IMR-90 (cell line): ENCODE data around the gene MGRN1. TPM values are rescaled to one million over a fixed set of nuclear protein-coding genes. Genes with fewer than 3 reads are reported as not detected.
A peak's percentile ranks its signal among the peaks of the same experiment; 100 is the strongest.

Experiments
- ATAC-seq: fragments of 200-7000 bp; cut with Tn5 transposase; 2 replicates; pipeline ENCODE4 v1.9.1; 2020; ENCODE audit warnings: low read depth, mild to moderate bottlenecking, moderate library complexity
- BruUV-seq: library from RNA; stranded (reverse); fragments of 400-500 nt; replicated peaks from 2 replicates; lab custom pipeline; 2021; lab: Mats Ljungman, UMichigan
- CTCF ChIA-PET: fragments of 300-600 bp; formaldehyde crosslinking; extraction: SDS; loops from one replicate; lab custom pipeline; 2021; ENCODE audit warnings: antibody characterized with exemption; lab: Yijun Ruan, JAX
- POLR2A ChIA-PET: fragments of 300-600 bp; sonication (Branson Sonifier 250); formaldehyde crosslinking; loops from one replicate; lab custom pipeline; 2022; ENCODE audit warnings: antibody characterized with exemption; ENCODE audit not compliant: unreplicated experiment; lab: Charles Lee
- DNase-seq: peaks from one replicate; pipeline ENCODE4 v3.0.0; 2013
- H2AFZ ChIP-seq: replicated peaks from 2 replicates; pipeline ENCODE3; 2013; ENCODE audit warnings: low read length, mild to moderate bottlenecking; ENCODE audit not compliant: poor library complexity
- H2AK5ac ChIP-seq: 2 replicates; pipeline ENCODE4 v1.6.1; 2013; ENCODE audit warnings: low read depth, low read length, inconsistent platforms
- H2AK9ac ChIP-seq: replicated peaks from 2 replicates; pipeline ENCODE3; 2013; ENCODE audit warnings: mild to moderate bottlenecking, low read depth, low read length, moderate library complexity; ENCODE audit not compliant: poor library complexity
- H2BK120ac ChIP-seq: 2 replicates; pipeline ENCODE4 v1.6.1; 2013; ENCODE audit warnings: low read depth, low read length, inconsistent platforms
- H2BK15ac ChIP-seq: 3 replicates; pipeline ENCODE4 v1.6.1; 2013; ENCODE audit warnings: low read depth, low read length, inconsistent platforms
- H2BK20ac ChIP-seq: 2 replicates; pipeline ENCODE4 v1.6.1; 2013; ENCODE audit warnings: low read depth, mild to moderate bottlenecking, inconsistent platforms, low read length, moderate library complexity
- H2BK5ac ChIP-seq: 2 replicates; pipeline ENCODE4 v1.6.1; 2013; ENCODE audit warnings: mild to moderate bottlenecking, low read depth, low read length, inconsistent platforms; ENCODE audit not compliant: poor library complexity, severe bottlenecking
- H3K14ac ChIP-seq: replicated peaks from 2 replicates; pipeline ENCODE4 v1.6.1; 2013; ENCODE audit warnings: low read depth, low read length, inconsistent platforms
- H3K18ac ChIP-seq: 2 replicates; pipeline ENCODE4 v1.6.1; 2013; ENCODE audit warnings: low read depth, low read length, control low read depth
- H3K23ac ChIP-seq: 2 replicates; pipeline ENCODE4 v1.6.1; 2013; ENCODE audit warnings: low read depth, low read length, inconsistent platforms
- H3K27ac ChIP-seq: 2 replicates; pipeline ENCODE4 v1.5.1; 2013; ENCODE audit warnings: mild to moderate bottlenecking, control low read depth, low read length; ENCODE audit not compliant: insufficient read depth
- H3K27me3 ChIP-seq: 2 replicates; pipeline ENCODE4 v1.6.1; 2013; ENCODE audit warnings: low read length; ENCODE audit not compliant: control insufficient read depth, insufficient read depth
- H3K36me3 ChIP-seq: 2 replicates; pipeline ENCODE4 v1.6.1; 2013; ENCODE audit warnings: low read length, mixed read lengths; ENCODE audit not compliant: control insufficient read depth, insufficient read depth
- H3K4ac ChIP-seq: 2 replicates; pipeline ENCODE4 v1.6.1; 2013; ENCODE audit warnings: low read depth, low read length, inconsistent platforms
- H3K4me1 ChIP-seq: 2 replicates; pipeline ENCODE4 v1.6.1; 2013; ENCODE audit warnings: low read length, mixed read lengths; ENCODE audit not compliant: control insufficient read depth, insufficient read depth
- H3K4me2 ChIP-seq: 2 replicates; pipeline ENCODE4 v1.6.1; 2013; ENCODE audit warnings: low read depth, mild to moderate bottlenecking, control low read depth, low read length, moderate library complexity
- H3K4me3 ChIP-seq: 2 replicates; pipeline ENCODE4 v1.5.1; 2013; ENCODE audit warnings: low read depth, mild to moderate bottlenecking, control low read depth, low read length, moderate library complexity; ENCODE audit not compliant: insufficient read depth
- H3K56ac ChIP-seq: 2 replicates; pipeline ENCODE4 v1.6.1; 2013; ENCODE audit warnings: low read length, inconsistent platforms; ENCODE audit not compliant: insufficient read depth; ENCODE audit errors: extremely low read depth
- H3K79me1 ChIP-seq, 2 experiments: 2 replicates each; pipeline ENCODE4 v1.6.1; 2013; ENCODE audit warnings: low read length in 2 of 2, inconsistent platforms in 1 of 2, low read depth in 1 of 2
- H3K9ac ChIP-seq: 2 replicates; pipeline ENCODE4 v1.6.1; 2013; ENCODE audit warnings: low read depth, low read length, control low read depth
- H3K9me1 ChIP-seq: 2 replicates; pipeline ENCODE4 v1.6.1; 2013; ENCODE audit warnings: low read length, inconsistent platforms; ENCODE audit not compliant: insufficient read depth
- H3K9me3 ChIP-seq: 2 replicates; pipeline ENCODE4 v1.6.1; 2013; ENCODE audit warnings: low read length; ENCODE audit not compliant: control insufficient read depth, insufficient read depth
- H4K20me1 ChIP-seq: 2 replicates; pipeline ENCODE4 v1.6.1; 2013; ENCODE audit warnings: low read length, inconsistent platforms; ENCODE audit not compliant: insufficient read depth
- H4K5ac ChIP-seq: 2 replicates; pipeline ENCODE4 v1.6.1; 2013; ENCODE audit warnings: mild to moderate bottlenecking, low read depth, low read length, control low read depth
- H4K8ac ChIP-seq, 2 experiments: 2 replicates each; pipeline ENCODE4 v1.6.1; 2013; ENCODE audit warnings: low read depth in 2 of 2, low read length in 2 of 2, control low read depth in 1 of 2, inconsistent platforms in 1 of 2
- H4K91ac ChIP-seq: 2 replicates; pipeline ENCODE4 v1.6.1; 2013; ENCODE audit warnings: low read depth, low read length, inconsistent platforms; ENCODE audit not compliant: insufficient read depth
- BHLHE40 ChIP-seq: fragments of 150-350 bp; IDR thresholded peaks from 2 replicates; pipeline ENCODE4 v1.6.1; 2016; ENCODE audit warnings: mild to moderate bottlenecking, low read depth, low read length
- CEBPB ChIP-seq: IDR thresholded peaks from 2 replicates; pipeline ENCODE4 v1.6.1; 2012; ENCODE audit warnings: low read depth, low read length, improper control_type of control experiment
- RCOR1 ChIP-seq: IDR thresholded peaks from 2 replicates; pipeline ENCODE4 v1.6.1; 2012; ENCODE audit warnings: mild to moderate bottlenecking, low read length, improper control_type of control experiment; ENCODE audit not compliant: insufficient replicate concordance
- USF2 ChIP-seq: fragments of 150-350 bp; IDR thresholded peaks from 2 replicates; pipeline ENCODE4 v1.6.1; 2017; ENCODE audit warnings: mild to moderate bottlenecking, antibody characterized with exemption, low read length, low read depth
- WGBS, 2 experiments: methylation state at CpG; one replicate each; pipeline versions ENCODE4 v1.1.5 to v1.1.7; 2013; ENCODE audit warnings: missing lambda C conversion rate in 2 of 2; ENCODE audit not compliant: insufficient read length in 1 of 2; ENCODE audit errors: extremely low coverage in 2 of 2; 5-methylcytosine and 5-hydroxymethylcytosine counted together
- dilution Hi-C: fragments of 300-500 bp; cut with HindIII; formaldehyde crosslinking; loops from one replicate; pipeline ENCODE4 v1.14.3; 2018; ENCODE audit warnings: low sequenced_read_pairs; ENCODE audit not compliant: unreplicated experiment
- in situ Hi-C: fragments of 300-500 bp; cut with MboI; formaldehyde crosslinking; loops from 3 replicates; pipeline ENCODE4 v1.14.3; 2019; ENCODE audit warnings: low sequenced_read_pairs, inconsistent platforms, mixed read lengths
- intact Hi-C: fragments of 100-400 bp; cut with micrococcal nuclease; formaldehyde crosslinking; loops from 2 replicates; pipeline ENCODE4 v1.10.0; 2022
- polyA plus RNA-seq, 3 experiments: library from polyadenylated mRNA; depleted of rRNA; stranded (reverse); fragments of >200 nt; gene quantifications; 2 replicates each; pipeline ENCODE4 v1.2.3, GENCODE V29; 2012; ENCODE audit warnings: low replicate concordance in 1 of 3
- total RNA-seq: library from RNA; depleted of rRNA; stranded (reverse); fragments of >200 nt; gene quantifications from 2 replicates; pipeline ENCODE4 v1.2.3, GENCODE V29; 2012

MGRN1 gene
- total and polyA plus RNA-seq, 2 of the 4 experiments (the other 2 are of a cell fraction): 11.7 to 32.7 TPM

GRCh38 chr16:4626396-4626795, 1.8 kb downstream of the MGRN1 start:
- H3K27ac ChIP-seq: peak overlapping the region; percentile 96
- dilution Hi-C loops: no loop called here
- 0 out of 2 replicates have a peak, but pooled peaks cover 2% of the 10 kb centered on the region for H3K36me3 ChIP-seq
- H2BK5ac ChIP-seq: no peak overlapping the region
- peak overlapping the region; percentile 92; the same call in 1 of the 2 replicates for H3K14ac ChIP-seq
- 57% methylated on average over 5 of the region's 6 CpGs; no CpG with 5 or more reads in 1 of the 2 experiments for WGBS, 2 experiments
- intact Hi-C loops: no loop called here
- peaks cover 7% of the 10 kb centered on the region for H3K9me1 ChIP-seq
- peak overlapping the region; percentile 64; the same call in 1 of the 2 replicates for H3K23ac ChIP-seq
- no peak overlapping the region for H2BK20ac ChIP-seq
- H2AFZ ChIP-seq: no peak overlapping the region
- peaks cover 3% of the 10 kb centered on the region; the same call in 1 of the 2 replicates for H3K9me3 ChIP-seq
- H3K9ac ChIP-seq: peak overlapping the region; percentile 91
- H2AK9ac ChIP-seq: peak overlapping the region; percentile 95
- DNase-seq (no peak), ATAC-seq (no peak)
- H4K5ac ChIP-seq: peak overlapping the region; percentile 69
- no peak overlapping the region for H2BK120ac ChIP-seq
- H2BK15ac ChIP-seq: no peak overlapping the region
- peaks cover 48% of the 10 kb centered on the region for H4K20me1 ChIP-seq
- peak overlapping the region; percentile 94 for H3K4me2 ChIP-seq
- ChIA-PET CTCF (no interaction called here), POLR2A (no interaction called here)
- no peak overlapping the region for H3K56ac ChIP-seq
- peaks cover 16 to 53% of the 10 kb centered on the region in 2 experiments for H3K79me1 ChIP-seq
- peaks cover 11% of the 10 kb centered on the region for H3K4me1 ChIP-seq
- H4K91ac ChIP-seq: no peak overlapping the region
- peak overlapping the region; percentile 59 to 62; a peak in 2 of 4 replicates for H4K8ac ChIP-seq
- H3K4me3 ChIP-seq: peak overlapping the region; percentile 89
- no TSS peak for BruUV-seq
- peak overlapping the region; percentile 43; the same call in 1 of the 2 replicates for H3K4ac ChIP-seq
- H3K18ac ChIP-seq: no peak overlapping the region; the same call in 1 of the 2 replicates
- TF ChIP-seq BHLHE40 (no peak), RCOR1 (no peak), CEBPB (no peak), USF2 (no peak)
- H3K27me3 ChIP-seq: no peaks in the 10 kb centered on the region
- H2AK5ac ChIP-seq: no peak overlapping the region
- in situ Hi-C loops: no loop called here
